ENCODE measurements around the gene PDLIM5. TPM values are rescaled to one million over a fixed set of nuclear protein-coding genes. Genes with fewer than 3 reads are reported as not detected.
A peak's percentile ranks its signal among the peaks of the same experiment; 100 is the strongest.

Gene PDLIM5
- total RNA-seq, 1 experiment from 2014 or later, result 58.0 TPM

GRCh38 chr4:94461506-94461905 lies 9.8 kb downstream of the PDLIM5 start:
- Histone ChIP-seq H4K91ac (ENCODE audit: insufficient read length, low read depth, low read length) (no peak overlapping the region), H3K79me1 (ENCODE audit: insufficient read depth, low read depth, low read length, poor library complexity, severe bottlenecking) (peaks cover 5% of the 10 kb centered on the region), H2AK5ac (ENCODE audit: insufficient read length, low read length) (no peak overlapping the region), H3K9me3 (ENCODE audit: control insufficient read depth, low read depth, low read length) (no peaks in the 10 kb centered on the region), H4K20me1 (ENCODE audit: control insufficient read depth, insufficient read depth, insufficient read length) (no peaks in the 10 kb centered on the region), H3K18ac (ENCODE audit: insufficient read length, low read depth, low read length) (no peak overlapping the region), H2BK15ac (ENCODE audit: low read depth, low read length) (no peak overlapping the region), H3K56ac (ENCODE audit: insufficient read length, low read depth, low read length) (no peak overlapping the region), H3K27ac (ENCODE audit: insufficient read length, low read depth, low read length) (no peak overlapping the region), H2BK120ac (ENCODE audit: low read depth, low read length, poor library complexity, severe bottlenecking) (no peak overlapping the region), H3T11ph (ENCODE audit: low read length) (no peak overlapping the region), H3K23ac (ENCODE audit: insufficient read length, low read depth, low read length) (no peak overlapping the region), H2BK5ac (ENCODE audit: insufficient read length, low read length) (no peak overlapping the region), H4K5ac (ENCODE audit: insufficient read length, low read depth, low read length) (no peak overlapping the region), H3K23me2 (ENCODE audit: insufficient read length, low read depth, low read length, poor library complexity, severe bottlenecking) (no peaks in the 10 kb centered on the region), H3K4ac (ENCODE audit: low read depth, low read length) (no peak overlapping the region), H3K4me2 (ENCODE audit: insufficient read depth, insufficient read length, low read length) (no peak overlapping the region), H3K9ac (ENCODE audit: extremely low read depth, insufficient read length, low read length) (no peak overlapping the region), H3K14ac (ENCODE audit: insufficient read depth, low read length) (no peak overlapping the region), H3K27me3 (ENCODE audit: insufficient read depth, low read length) (no peaks in the 10 kb centered on the region), H4K8ac (replicated peaks; ENCODE audit: insufficient read length, low read depth, low read length) (no peak overlapping the region), H3K79me2 (ENCODE audit: insufficient read depth, low read length) (peaks cover 7% of the 10 kb centered on the region; the same call in 1 of the 2 replicates), H2AFZ (ENCODE audit: low read length) (no peak overlapping the region), H3K4me1 (ENCODE audit: insufficient read depth, low read length) (peaks cover 4% of the 10 kb centered on the region), H2BK20ac (ENCODE audit: low read depth, low read length, poor library complexity, severe bottlenecking) (no peak overlapping the region), H2BK12ac (ENCODE audit: insufficient read length, low read depth, low read length) (no peak overlapping the region)
- no peak for TF ChIP-seq CTCF (conservative IDR thresholded peaks at IDR 0.05)
- Mint-ChIP-seq H3K4me3 (no peak overlapping the region), H3K27ac (peak overlapping the region in 1 of 3 experiments; percentile 46; a peak in 2 of 7 replicates), H3K27me3 (ENCODE audit: low read depth) (no peaks in the 10 kb centered on the region), H3K9me3 (no peaks in the 10 kb centered on the region), H3K36me3 (ENCODE audit: insufficient read depth in 1 of 3, low read depth in 3 of 3) (no peaks in the 10 kb centered on the region), H3K4me1 (peaks cover 47 to 48% of the 10 kb centered on the region in 2 experiments)
- no peak for DNase-seq
- 100% methylated on average over 1 of the region's 2 CpGs for WGBS (ENCODE audit: extremely low coverage, insufficient read length, low lambda C conversion rate)

All from H9 (cell line).